Choroid plexus epithelial cell (primary cell): ENCODE measurements around the gene FGFR4.
A peak's percentile ranks its signal among the peaks of the same experiment; 100 is the strongest.

ENCODE experiments used
- DNase-seq: peaks from one replicate; pipeline ENCODE4 v3.0.0-alpha.2; 2010; ENCODE audit warnings: low read depth
- H3K4me3 ChIP-seq: 2 replicates; pipeline ENCODE4 v1.5.1; 2011; ENCODE audit warnings: low read depth, mild to moderate bottlenecking, control low read depth, low read length, moderate library complexity
- TF ChIP-seq, protein P1 (sequence below): conservative IDR thresholded peaks from 2 replicates; pipeline ENCODE4 v1.5.1; 2011; ENCODE audit warnings: low read depth, mild to moderate bottlenecking, control low read depth, inconsistent platforms, low read length, moderate library complexity

Gene FGFR4

DNA sequence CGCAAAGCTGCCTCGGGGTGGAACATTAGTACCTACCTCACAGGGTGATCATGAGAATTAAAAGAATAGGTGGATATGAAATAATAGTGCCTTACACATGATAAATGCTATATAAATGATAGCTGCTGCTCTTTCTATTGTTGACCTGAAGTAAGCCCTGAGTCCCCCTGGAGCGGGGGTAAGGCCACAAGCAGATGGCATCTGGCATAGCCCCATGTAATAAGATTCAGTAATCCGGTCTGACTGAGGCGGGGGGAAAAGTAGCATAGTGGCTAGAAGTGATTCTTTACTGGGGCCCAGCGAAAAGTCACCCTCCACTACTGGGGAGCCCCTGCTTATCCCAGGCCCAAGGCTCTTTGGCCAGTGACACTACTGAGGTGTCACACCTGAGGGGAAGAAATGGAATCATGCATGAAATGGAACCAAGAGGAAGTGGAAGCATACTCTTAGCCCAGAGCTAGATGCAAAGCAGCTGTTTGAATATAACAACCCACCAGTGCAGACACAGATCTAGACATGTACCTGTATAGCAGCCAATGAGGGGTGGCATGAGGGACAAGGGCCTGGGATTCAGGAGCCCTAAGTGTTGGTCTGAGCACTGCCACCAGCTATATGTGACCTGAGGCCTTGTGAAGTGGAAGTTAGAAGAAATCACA, 16.1 kb upstream of the FGFR4 start:
- no peak overlapping the region for H3K4me3 ChIP-seq
- DNase-seq: no peak
- TF ChIP-seq, protein P1, sequence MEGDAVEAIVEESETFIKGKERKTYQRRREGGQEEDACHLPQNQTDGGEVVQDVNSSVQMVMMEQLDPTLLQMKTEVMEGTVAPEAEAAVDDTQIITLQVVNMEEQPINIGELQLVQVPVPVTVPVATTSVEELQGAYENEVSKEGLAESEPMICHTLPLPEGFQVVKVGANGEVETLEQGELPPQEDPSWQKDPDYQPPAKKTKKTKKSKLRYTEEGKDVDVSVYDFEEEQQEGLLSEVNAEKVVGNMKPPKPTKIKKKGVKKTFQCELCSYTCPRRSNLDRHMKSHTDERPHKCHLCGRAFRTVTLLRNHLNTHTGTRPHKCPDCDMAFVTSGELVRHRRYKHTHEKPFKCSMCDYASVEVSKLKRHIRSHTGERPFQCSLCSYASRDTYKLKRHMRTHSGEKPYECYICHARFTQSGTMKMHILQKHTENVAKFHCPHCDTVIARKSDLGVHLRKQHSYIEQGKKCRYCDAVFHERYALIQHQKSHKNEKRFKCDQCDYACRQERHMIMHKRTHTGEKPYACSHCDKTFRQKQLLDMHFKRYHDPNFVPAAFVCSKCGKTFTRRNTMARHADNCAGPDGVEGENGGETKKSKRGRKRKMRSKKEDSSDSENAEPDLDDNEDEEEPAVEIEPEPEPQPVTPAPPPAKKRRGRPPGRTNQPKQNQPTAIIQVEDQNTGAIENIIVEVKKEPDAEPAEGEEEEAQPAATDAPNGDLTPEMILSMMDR: no peak

DNA sequence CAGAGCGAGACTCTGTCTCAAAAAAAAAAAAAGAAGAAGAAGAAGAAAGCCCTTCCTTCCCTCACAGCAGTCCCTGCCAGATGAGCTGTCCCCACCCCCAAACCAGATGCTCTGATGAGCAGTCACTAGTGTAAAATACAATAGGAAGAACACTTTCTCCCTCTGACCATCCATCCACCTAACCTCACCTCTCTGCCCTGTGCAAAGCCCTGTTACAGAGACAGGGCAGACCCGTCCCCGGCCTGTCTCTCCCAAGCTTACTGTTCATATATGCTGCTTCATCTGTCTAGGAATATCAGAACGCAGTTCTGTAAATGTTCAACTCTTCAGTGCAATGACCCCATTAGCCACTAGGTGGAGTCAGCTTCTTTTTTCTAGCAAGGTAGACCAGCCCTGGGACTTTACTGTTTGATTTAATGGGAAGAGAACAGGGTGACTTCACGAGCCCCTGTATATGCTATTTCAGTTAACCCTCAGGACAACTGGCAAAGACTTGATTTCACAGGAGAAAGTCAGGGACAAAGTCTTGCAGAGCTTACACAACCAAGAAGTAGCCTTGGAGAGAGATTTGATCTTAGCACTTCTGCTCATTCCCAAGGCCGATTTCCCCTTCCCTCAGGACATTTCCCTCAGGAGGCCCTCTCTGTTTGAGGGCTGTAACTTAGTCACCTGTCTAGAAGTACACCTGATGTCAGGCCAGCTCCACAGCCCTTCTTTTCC, 14.9 kb upstream of the FGFR4 start:
- peak; percentile 92 for DNase-seq
- no peak overlapping the region for H3K4me3 ChIP-seq
- TF ChIP-seq, protein P1: peak; percentile 85

DNA sequence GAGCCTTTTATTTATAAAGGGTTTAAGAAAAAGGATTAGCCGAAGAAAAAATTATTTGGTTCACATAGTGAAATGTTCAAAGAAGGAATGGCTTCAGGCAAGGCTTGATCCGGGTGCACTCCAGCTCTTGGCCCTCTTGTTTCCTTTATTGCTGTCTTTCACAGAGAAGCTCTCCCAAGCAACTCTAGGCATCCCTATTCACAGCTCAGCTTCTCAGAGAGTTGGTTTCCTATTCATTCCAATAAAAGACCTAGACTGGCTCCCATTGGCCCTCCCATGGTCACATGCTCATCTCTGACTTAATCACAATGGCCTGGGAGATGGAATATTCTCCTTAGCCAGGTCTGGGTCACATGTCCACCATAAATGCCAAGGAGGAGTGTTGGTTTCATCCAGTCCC, 9.4 kb upstream of the FGFR4 start:
- DNase-seq: peak; percentile 17
- TF ChIP-seq, protein P1: no peak
- H3K4me3 ChIP-seq: no peak overlapping the region

DNA sequence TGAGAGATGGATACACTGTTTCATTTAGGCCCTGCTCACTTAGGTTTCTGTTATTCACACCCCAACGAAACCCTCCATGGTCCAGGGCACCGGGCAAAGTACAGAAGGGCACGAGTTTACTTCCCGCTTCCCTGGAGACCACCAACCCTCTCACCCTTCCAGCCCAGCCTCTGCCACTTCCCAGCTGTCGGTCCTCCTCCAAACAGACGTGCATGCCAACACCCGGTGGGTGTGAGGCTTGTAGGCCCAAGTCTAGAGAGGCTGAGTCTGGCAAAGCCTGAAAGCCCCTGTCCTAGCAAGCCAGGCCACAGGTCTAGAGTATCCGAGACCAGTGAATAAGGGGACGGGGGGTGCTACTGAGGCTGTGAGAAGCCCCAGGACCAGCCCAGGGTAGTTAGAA, 7.1 kb upstream of the FGFR4 start:
- no peak for DNase-seq
- H3K4me3 ChIP-seq: no peak overlapping the region
- TF ChIP-seq, protein P1: no peak

DNA sequence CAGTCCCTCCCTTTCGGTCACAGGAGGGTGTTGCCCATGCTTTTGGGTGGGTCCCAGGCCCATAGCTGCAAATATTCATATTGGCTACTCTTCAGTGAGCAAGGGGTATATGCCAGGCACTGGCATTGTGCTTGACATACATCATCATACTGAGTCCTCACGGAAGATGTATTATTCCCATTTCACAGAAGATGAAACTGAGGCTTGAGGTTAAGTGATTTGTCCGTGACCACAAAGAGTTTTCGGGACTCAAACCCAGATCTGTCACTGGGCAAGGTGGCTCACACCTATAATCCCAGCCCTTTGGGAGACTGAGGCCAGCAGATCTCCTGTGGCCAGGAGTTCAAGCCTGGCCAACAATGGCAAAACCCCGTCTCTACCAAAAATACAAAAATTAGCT, 6.5 kb upstream of the FGFR4 start:
- DNase-seq: no peak
- TF ChIP-seq, protein P1: no peak
- H3K4me3 ChIP-seq: no peak overlapping the region

DNA sequence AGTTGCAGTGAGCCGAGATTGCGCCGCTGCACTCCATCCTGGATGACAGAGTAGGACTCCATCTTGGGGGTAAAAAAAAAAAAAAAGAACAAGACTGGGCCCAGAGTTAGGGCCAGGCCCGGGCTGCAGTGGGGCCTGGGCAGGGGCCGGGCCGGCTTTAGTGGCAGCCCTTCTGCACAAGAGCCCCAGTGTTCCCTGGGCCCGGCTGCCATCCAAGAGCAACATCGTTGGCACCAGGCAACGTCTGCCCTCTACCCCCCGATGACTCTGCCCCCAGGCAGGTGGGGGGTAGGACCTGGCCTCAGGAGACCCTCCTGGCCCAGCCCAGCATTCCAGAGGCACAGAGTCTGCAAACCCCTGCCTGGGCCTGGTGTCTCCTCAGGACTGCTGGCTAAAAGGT, 4.9 kb upstream of the FGFR4 start:
- DNase-seq: no peak
- TF ChIP-seq, protein P1: no peak
- no peak overlapping the region for H3K4me3 ChIP-seq

DNA sequence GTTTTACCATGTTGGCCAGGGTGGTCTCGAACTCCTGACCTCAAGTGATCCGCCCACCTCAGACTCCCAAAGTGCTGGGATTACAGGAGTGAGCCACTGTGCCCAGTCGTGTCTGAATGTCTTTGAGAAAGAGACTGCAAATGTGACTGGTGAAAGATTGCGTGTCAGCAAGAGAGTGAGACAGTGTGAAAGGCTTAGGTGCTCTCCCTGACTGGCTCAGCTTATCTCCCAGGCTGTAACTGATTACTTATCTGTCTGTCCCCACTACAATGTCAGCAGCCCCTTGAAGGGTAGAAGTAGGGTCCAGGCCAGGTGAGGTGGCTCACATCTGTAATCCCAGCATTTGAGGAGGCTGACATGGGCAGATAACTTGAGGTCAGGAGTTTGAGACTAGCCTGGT, 3.4 kb upstream of the FGFR4 start:
- DNase-seq: no peak
- TF ChIP-seq, protein P1: no peak
- H3K4me3 ChIP-seq: no peak overlapping the region
